GM12875 (cell line): ENCODE data around the gene CREM.

ENCODE experiments used
- H3K4me3 ChIP-seq: one replicate; pipeline ENCODE4 v1.5.1; 2011; ENCODE audit warnings: low read depth, low read length, control low read depth
- TF ChIP-seq, protein P1 (sequence below): IDR thresholded peaks from 2 replicates; pipeline ENCODE4 v1.5.1; 2011; ENCODE audit warnings: low read depth, mild to moderate bottlenecking, control low read depth, inconsistent platforms, low read length, moderate library complexity, borderline replicate concordance; ENCODE audit not compliant: insufficient read depth

Gene CREM

DNA sequence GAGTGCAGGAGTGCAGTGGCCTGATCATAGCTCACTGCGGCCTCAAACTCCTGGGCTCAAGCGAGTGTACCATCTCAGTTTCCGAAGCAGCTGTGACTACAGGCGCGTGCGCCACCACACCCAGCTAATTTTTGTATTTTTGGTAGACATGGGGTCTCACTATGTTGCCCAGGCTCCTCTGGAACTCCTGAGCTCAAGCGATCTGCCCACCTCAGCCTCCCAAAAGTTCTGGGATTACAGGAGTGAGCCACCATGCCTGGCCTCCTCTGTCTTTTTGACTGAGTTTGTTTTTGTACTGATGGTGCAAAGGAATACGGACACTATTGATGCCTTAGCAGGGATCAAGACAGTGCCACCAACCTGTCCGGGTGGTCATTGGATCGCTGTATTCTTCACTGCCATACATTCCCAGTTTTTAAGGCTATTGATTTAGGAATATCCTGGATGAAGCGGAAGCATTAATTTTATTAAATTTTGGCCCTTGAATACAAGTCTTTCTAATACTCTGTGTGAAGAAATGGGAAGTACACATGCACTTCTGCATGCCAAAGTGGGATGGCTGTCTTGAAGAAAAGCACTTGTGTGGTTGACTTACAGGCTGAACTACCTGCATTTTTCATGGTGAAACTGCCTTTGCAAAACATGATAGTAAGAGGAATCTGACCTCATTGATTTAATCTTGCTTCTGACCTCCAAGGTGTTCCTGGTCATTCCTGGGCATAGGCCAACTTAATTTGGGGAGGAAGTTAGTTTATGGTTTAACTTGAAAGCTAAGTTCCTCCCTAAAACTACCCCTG is 34.5 kb upstream of the CREM start:
- H3K4me3 ChIP-seq: no peak overlapping the region
- TF ChIP-seq, protein P1, sequence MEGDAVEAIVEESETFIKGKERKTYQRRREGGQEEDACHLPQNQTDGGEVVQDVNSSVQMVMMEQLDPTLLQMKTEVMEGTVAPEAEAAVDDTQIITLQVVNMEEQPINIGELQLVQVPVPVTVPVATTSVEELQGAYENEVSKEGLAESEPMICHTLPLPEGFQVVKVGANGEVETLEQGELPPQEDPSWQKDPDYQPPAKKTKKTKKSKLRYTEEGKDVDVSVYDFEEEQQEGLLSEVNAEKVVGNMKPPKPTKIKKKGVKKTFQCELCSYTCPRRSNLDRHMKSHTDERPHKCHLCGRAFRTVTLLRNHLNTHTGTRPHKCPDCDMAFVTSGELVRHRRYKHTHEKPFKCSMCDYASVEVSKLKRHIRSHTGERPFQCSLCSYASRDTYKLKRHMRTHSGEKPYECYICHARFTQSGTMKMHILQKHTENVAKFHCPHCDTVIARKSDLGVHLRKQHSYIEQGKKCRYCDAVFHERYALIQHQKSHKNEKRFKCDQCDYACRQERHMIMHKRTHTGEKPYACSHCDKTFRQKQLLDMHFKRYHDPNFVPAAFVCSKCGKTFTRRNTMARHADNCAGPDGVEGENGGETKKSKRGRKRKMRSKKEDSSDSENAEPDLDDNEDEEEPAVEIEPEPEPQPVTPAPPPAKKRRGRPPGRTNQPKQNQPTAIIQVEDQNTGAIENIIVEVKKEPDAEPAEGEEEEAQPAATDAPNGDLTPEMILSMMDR: no peak

GRCh38 chr10:35092851-35093250 is 33.8 kb upstream of the CREM start:
- TF ChIP-seq, protein P1: no peak
- no peak overlapping the region for H3K4me3 ChIP-seq

DNA sequence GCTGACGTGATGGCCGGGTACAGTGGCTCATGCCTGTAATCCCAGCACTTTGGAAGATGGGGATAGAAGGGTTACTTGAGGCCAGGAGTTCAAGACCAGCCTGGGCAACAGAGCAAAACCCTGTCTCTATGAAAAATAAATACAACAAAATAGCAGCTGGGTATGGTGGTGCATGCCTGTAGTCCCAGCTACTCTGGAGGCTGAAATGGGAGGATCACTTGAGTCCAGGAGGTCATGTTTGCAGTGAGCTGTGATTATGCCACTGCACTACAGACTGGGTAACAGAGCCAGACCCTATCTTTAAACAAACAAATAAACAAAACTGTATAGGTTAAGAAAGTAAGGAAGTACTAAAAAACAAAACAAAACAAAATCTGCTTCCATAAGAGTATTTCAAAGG is 30.3 kb upstream of the CREM start:
- H3K4me3 ChIP-seq: no peak overlapping the region
- TF ChIP-seq, protein P1: no peak

- no peak overlapping the region for H3K4me3 ChIP-seq
- TF ChIP-seq, protein P1: no peak
These were observed 29.1 kb upstream of the CREM start for GRCh38 chr10:35097510-35097909.

DNA sequence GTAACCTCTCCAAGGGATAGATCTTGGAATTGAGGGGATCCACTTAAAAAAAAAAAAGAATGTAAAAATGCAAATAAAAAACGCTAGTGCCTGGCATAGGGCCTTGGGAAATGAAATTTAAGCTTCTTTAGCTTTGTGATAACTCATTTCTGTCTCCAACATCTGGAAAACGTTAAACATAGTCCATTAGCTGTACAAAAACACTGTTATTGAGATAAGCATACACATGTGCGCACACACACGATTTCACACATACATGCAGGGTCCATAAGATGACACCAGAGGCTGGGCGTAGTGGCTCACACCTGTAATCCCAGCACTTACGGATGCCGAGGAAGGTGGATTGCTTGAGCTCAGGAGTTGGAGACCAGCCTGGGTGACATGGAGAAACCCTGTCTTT is 22.8 kb upstream of the CREM start:
- TF ChIP-seq, protein P1: no peak
- H3K4me3 ChIP-seq: no peak overlapping the region

DNA sequence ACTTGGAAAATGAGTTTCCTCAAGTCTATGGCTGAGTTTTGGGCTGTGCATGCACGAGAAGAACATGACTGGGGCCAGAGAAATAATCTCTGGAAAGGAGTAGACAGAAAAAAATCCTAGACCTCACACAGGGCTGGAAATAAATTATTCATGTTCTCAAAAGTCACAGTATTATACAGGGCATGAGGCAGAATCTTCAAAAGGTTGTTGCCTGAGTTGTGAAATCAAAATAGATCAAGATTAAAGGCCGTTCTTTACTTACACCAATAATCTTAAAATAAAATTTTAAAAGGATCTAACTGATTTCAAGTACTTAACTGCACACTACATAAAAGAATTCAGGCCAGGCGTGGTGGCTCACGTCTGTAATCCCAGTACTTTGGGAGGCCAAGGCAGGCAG is 14.1 kb upstream of the CREM start:
- H3K4me3 ChIP-seq: no peak overlapping the region
- TF ChIP-seq, protein P1: no peak

DNA sequence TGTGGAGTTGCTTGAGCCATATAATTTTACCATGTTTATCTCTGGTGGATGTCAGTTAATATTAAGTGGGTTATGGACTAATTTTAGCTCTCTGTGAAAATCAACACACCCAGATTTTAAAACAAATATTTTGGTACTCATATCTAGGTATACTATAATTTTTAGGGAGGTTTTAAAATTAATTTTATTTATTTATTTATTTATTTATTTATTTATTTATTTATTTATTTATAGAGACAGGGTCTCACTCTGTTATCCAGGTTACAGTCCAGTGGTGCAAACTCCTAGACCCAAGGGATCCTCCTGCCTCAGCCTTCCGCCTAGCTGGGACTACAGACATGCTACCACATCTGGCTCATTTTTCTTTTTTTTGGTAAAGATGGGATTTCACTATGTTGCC is 7.3 kb upstream of the CREM start:
- TF ChIP-seq, protein P1: no peak
- H3K4me3 ChIP-seq: no peak overlapping the region
